ENCODE data around the gene ZNF774. TPM values are rescaled to one million over a fixed set of nuclear protein-coding genes. Genes with fewer than 3 reads are reported as not detected.

The ZNF774 gene
- total RNA-seq, 1 experiment from 2014 or later: 1.5 TPM

DNA sequence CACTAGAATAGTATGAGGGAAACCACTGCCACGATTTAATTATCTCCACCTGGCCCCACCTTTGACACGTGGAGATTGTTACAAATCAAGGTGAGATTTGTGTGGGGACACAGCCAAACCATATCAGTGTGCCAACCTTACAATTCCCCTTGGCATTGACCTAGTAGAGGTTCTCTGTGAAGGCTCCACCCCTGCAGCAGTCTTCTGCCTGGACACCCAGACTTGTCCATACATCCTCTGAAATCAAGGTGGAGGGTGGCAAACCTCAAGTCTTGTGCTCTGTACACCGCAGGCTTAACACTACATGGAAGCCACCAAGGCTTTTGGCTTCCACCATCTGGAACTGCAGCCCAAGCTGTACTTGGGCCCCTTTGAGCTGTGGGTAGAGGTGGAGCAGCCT lies 27.2 kb downstream of the ZNF774 start:
- ChIA-PET CTCF (no interaction called here), POLR2A (ENCODE audit: low non-redundant PET) (no interaction called here)
- H3K27ac ChIP-seq (ENCODE audit: low read depth, low read length, poor library complexity, severe bottlenecking): no peak overlapping the region
- no peaks in the 10 kb centered on the region for H3K9me3 ChIP-seq (ENCODE audit: low read depth, low read length, poor library complexity, severe bottlenecking)
- H3K4me1 ChIP-seq (ENCODE audit: insufficient read depth, low read length, poor library complexity, severe bottlenecking): no peaks in the 10 kb centered on the region
- no peak for DNase-seq (ENCODE audit: low spot score)
- H3K36me3 ChIP-seq (ENCODE audit: insufficient read depth, low read length, poor library complexity, severe bottlenecking): no peaks in the 10 kb centered on the region
- H3K4me3 ChIP-seq (ENCODE audit: low read depth, low read length, poor library complexity, severe bottlenecking): no peak overlapping the region
- no TSS peak for BruUV-seq (replicated peaks)
- H3K27me3 ChIP-seq (replicated peaks; ENCODE audit: insufficient read depth, low read depth, low read length, poor library complexity): no peaks in the 10 kb centered on the region
- TF ChIP-seq EZH2 (IDR thresholded peaks at IDR 0.05; ENCODE audit: borderline replicate concordance, low read depth, low read length, poor library complexity, severe bottlenecking): no peak
- intact Hi-C loops (cut with micrococcal nuclease; ENCODE audit: unreplicated experiment): no loop called here

DNA sequence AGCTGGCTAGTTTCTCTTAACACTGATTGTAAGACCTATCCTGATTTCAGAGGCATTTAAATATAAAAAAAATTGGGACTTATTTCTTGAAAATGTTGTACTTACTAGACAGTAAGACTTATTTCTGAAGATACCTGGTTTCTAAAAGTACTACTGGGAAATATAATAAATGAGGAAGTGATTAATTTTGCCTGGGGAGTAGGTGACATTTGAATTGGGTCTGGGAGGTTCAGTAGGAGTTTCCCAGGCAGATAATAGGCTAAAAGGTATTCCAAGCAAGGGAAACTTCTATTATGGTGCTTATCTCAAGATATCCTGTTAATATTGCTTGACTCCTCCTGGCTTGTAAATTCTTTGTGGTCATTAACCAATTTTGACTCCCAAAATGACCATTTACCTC lies 29.4 kb downstream of the ZNF774 start:
- POLR2A ChIA-PET (ENCODE audit: low non-redundant PET): no interaction called here
- TF ChIP-seq, protein P1, sequence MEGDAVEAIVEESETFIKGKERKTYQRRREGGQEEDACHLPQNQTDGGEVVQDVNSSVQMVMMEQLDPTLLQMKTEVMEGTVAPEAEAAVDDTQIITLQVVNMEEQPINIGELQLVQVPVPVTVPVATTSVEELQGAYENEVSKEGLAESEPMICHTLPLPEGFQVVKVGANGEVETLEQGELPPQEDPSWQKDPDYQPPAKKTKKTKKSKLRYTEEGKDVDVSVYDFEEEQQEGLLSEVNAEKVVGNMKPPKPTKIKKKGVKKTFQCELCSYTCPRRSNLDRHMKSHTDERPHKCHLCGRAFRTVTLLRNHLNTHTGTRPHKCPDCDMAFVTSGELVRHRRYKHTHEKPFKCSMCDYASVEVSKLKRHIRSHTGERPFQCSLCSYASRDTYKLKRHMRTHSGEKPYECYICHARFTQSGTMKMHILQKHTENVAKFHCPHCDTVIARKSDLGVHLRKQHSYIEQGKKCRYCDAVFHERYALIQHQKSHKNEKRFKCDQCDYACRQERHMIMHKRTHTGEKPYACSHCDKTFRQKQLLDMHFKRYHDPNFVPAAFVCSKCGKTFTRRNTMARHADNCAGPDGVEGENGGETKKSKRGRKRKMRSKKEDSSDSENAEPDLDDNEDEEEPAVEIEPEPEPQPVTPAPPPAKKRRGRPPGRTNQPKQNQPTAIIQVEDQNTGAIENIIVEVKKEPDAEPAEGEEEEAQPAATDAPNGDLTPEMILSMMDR (conservative IDR thresholded peaks at IDR 0.05; ENCODE audit: low read depth, low read length): no peak
- TF ChIP-seq EZH2 (IDR thresholded peaks at IDR 0.05; ENCODE audit: borderline replicate concordance, low read depth, low read length, poor library complexity, severe bottlenecking): no peak
- no peak overlapping the region for H3K4me3 ChIP-seq (ENCODE audit: low read depth, low read length, poor library complexity, severe bottlenecking)
- no peaks in the 10 kb centered on the region for H3K27me3 ChIP-seq (replicated peaks; ENCODE audit: insufficient read depth, low read depth, low read length, poor library complexity)
- CTCF ChIA-PET: no interaction called here
- H3K27ac ChIP-seq (ENCODE audit: low read depth, low read length, poor library complexity, severe bottlenecking): no peak overlapping the region
- DNase-seq (ENCODE audit: low spot score): no peak
- H3K36me3 ChIP-seq (ENCODE audit: insufficient read depth, low read length, poor library complexity, severe bottlenecking): no peaks in the 10 kb centered on the region
- no peaks in the 10 kb centered on the region for H3K9me3 ChIP-seq (ENCODE audit: low read depth, low read length, poor library complexity, severe bottlenecking)
- intact Hi-C loops (cut with micrococcal nuclease; ENCODE audit: unreplicated experiment): no loop called here
- BruUV-seq (replicated peaks): no TSS peak
- no peaks in the 10 kb centered on the region for H3K4me1 ChIP-seq (ENCODE audit: insufficient read depth, low read length, poor library complexity, severe bottlenecking)

DNA sequence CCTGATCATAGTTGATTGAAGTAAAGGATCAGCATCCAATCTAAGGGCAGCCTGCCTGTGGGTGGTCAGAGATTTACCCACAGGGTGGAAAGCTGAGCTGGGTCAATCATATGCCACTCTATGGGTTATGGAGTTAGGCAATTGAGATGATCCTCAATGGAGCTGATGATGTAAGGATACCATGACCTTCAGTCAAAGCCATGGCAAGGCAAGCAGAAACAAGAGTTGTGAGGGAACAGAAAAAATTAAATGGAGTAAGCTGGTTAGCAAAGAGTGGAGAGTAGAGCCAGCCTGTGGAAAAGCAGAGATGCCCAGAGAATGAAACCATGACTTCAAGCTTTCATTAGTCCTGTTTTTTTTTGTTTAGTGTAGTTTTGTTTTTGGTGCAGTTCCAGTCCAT lies 30.2 kb downstream of the ZNF774 start:
- DNase-seq (ENCODE audit: low spot score): no peak
- CTCF ChIA-PET: no interaction called here
- Histone ChIP-seq H3K36me3 (ENCODE audit: insufficient read depth, low read length, poor library complexity, severe bottlenecking) (no peaks in the 10 kb centered on the region), H3K27ac (ENCODE audit: low read depth, low read length, poor library complexity, severe bottlenecking) (no peak overlapping the region), H3K27me3 (replicated peaks; ENCODE audit: insufficient read depth, low read depth, low read length, poor library complexity) (no peaks in the 10 kb centered on the region), H3K9me3 (ENCODE audit: low read depth, low read length, poor library complexity, severe bottlenecking) (no peaks in the 10 kb centered on the region), H3K4me3 (ENCODE audit: low read depth, low read length, poor library complexity, severe bottlenecking) (no peak overlapping the region), H3K4me1 (ENCODE audit: insufficient read depth, low read length, poor library complexity, severe bottlenecking) (peaks cover under 1% of the 10 kb centered on the region)
- intact Hi-C loops (cut with micrococcal nuclease; ENCODE audit: unreplicated experiment): no loop called here
- no TSS peak for BruUV-seq (replicated peaks)
- TF ChIP-seq EZH2 (IDR thresholded peaks at IDR 0.05; ENCODE audit: borderline replicate concordance, low read depth, low read length, poor library complexity, severe bottlenecking): no peak
- TF ChIP-seq, protein P1 (conservative IDR thresholded peaks at IDR 0.05; ENCODE audit: low read depth, low read length): no peak
- POLR2A ChIA-PET (ENCODE audit: low non-redundant PET): no interaction called here

DNA sequence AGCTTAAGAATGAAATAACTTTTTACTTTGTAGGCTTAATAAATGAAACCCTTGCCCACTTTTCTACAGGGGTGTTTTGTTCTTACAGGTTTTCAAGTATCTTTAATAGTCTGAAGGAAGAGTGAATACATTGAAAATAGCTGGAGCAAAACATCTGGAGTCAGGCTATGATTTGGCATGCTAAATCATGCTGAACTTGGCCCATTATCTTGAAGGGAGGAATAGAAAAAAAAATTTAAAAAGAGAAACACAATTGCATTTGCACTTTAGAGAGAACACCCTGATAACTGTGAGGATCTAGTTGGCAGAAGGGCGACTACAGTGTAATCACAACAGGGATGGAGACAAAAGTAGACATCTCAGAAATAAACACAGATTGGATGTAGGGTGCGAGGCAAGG lies 34.1 kb downstream of the ZNF774 start:
- BruUV-seq (replicated peaks): no TSS peak
- no peak for DNase-seq (ENCODE audit: low spot score)
- H3K36me3 ChIP-seq (ENCODE audit: insufficient read depth, low read length, poor library complexity, severe bottlenecking): peaks cover 7% of the 10 kb centered on the region
- no peaks in the 10 kb centered on the region for H3K9me3 ChIP-seq (ENCODE audit: low read depth, low read length, poor library complexity, severe bottlenecking)
- H3K27ac ChIP-seq (ENCODE audit: low read depth, low read length, poor library complexity, severe bottlenecking): no peak overlapping the region
- no peaks in the 10 kb centered on the region for H3K27me3 ChIP-seq (replicated peaks; ENCODE audit: insufficient read depth, low read depth, low read length, poor library complexity)
- H3K4me1 ChIP-seq (ENCODE audit: insufficient read depth, low read length, poor library complexity, severe bottlenecking): peaks cover 11% of the 10 kb centered on the region
- H3K4me3 ChIP-seq (ENCODE audit: low read depth, low read length, poor library complexity, severe bottlenecking): no peak overlapping the region
- CTCF ChIA-PET: no interaction called here
- POLR2A ChIA-PET (ENCODE audit: low non-redundant PET): interaction anchor here (0.8 kb wide), 1 partner anchor 21 kb away, joined by 8 read pairs; no protein-coding TSS in a partner anchor
- intact Hi-C loops (cut with micrococcal nuclease; ENCODE audit: unreplicated experiment): no loop called here
- no peak for TF ChIP-seq EZH2 (IDR thresholded peaks at IDR 0.05; ENCODE audit: borderline replicate concordance, low read depth, low read length, poor library complexity, severe bottlenecking)
- TF ChIP-seq, protein P1 (conservative IDR thresholded peaks at IDR 0.05; ENCODE audit: low read depth, low read length): no peak

Measured in A673 (cell line).